Nucleus accumbens (tissue), 56 donors: ENCODE results near the gene MAPK13.

ENCODE experiments used
- DNase-seq, 56 donors: peaks; one replicate each; lab custom pipeline; 2025; lab: John Stamatoyannopoulos, UW

MAPK13 gene

DNA sequence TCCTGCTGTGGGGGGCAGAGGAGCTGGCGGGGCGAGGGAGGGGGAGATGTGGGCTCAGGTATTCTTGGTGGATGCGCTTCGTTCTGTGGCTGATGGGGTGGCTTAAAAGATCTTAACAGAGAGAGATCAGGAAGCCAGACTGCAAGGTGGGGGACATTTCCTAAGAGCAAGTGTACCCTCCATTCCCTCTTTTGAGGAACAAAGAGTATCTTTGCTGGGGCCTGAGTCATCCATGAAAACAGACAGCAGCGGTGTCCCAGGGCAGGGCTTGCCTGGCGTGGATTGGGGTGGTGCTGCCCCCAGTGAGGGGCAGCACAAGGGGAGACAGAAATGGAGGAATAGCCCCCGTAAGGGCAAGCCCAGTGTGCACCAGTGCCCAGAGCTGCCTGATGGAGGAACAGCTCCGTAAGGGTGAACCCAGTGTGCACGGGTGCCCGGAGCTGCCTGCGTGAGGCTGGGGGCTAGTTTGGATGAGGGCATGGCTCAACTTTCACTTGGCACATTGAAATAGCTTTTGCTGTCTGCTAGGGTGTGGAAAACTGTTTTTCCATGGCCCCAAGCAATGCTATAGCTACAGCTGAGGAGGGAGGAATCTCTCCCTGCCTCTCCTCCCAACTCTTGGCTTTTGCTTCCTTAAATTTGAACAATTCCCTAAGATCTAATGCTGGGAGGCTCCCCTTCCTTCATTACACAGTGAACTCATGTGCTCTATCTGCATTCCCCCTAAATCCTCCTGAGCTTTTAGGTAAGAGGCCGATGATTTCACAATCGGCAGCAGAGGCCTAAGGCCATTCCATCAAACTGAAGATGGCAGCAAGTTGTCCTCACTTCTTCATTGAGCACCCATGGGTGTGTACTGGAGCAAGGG, 12.9 kb downstream of the MAPK13 start:
- DNase-seq, result no peak

DNA sequence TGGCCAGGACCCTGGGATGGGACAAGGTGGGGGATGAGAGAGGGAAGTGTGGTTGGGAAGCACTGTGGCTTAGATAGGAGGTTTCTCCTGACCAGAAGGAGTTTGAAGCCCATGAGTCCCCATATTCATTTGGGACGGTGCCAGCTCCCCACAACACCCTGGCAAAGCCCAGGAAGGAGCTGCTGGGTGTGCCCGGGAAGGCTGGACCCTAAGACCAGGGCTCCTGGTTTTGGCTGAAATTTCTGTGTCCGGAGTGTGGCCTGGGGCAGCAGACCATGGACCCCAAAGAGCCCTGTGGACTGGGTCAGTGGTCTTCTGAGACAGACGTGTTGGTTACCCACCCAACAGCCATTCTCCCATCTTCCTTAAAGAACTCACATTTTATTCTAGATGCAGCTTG, 15.2 kb downstream of the MAPK13 start:
- no peak for DNase-seq

DNA sequence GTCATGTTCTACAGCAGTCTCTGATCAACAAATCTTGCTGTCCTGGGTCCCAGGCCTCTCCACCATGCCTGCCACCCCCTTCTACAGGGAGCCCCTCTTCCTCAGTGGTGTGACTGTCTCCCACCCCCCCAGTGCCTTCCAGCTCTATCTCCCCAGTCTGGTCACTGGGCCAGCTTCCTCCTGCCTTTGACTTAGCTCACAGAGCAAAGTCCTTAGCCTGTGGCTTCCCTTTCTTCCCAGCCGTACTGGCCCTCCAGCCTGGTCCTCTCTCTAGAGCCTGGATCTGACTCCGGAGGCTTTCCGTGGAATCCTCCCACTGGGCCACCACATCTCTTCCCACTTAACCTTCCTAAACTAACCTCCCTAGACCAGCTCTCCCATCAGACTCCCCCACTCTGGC, 17.0 kb downstream of the MAPK13 start:
- DNase-seq, result no peak

DNA sequence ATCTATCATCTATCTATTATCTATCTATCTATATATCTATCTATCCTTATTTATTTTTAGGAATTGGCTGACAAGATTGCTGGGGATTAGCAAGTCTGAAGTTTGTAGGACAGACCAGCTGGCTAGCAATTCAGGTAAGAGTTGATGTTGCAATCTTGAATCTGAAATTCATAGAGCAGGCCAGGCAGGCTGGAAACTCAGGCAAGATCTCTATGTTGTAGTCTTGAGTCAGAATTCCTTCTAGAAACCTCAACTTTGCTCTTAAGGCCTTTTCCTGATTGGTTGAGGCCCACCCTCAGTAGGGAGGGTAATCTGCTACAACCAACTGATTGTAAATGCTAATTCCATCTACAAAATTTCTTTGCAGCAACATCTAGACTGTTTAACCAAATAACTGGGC, 19.2 kb downstream of the MAPK13 start:
- no peak for DNase-seq

DNA sequence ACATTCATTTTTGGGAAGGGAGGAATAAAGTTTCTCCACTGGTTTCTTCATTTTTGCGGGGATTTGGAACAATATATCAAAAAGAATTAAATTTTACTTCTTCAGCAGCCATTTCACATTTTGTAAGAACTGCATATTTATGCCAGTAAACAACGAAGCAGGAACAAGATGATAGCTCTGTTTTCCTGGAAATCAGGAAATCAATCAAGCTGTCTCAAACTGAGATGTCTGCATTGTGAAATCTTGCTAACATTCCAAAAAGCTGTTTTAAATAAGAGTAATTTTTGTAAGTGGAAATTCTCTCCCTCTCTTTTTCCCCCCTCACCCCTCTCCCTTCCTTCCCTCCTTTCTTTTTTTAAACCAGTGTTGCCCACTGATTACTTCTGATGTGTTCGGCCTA, 20.0 kb downstream of the MAPK13 start:
- DNase-seq, result no peak

GRCh38 chr6:36154286-36154685, 24.0 kb downstream of the MAPK13 start:
- DNase-seq, result no peak

DNA sequence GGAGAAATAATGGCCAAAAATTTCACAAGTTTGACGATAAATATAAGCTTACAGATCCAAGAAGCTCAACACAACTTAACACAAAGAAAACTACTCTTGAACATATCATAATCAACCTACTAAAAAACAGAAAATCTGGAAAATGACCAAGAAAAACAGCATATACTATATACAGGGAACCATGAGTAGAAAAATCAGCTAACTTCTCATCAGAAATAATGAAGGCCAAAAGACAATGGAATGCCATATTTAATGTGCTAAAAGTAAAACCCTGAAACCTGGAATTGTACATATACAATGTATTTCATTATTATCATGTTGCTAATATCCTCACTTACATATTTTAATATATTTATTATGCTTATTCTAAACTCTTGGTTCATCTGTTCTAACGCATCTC, 25.3 kb downstream of the MAPK13 start:
- DNase-seq, result no peak

GRCh38 chr6:36160147-36160760, 29.9 kb downstream of the MAPK13 start:
- DNase-seq, result no peak

- no peak for DNase-seq
Measured at GRCh38 chr6:36169023-36170007, 39.0 kb downstream of the MAPK13 start.

DNA sequence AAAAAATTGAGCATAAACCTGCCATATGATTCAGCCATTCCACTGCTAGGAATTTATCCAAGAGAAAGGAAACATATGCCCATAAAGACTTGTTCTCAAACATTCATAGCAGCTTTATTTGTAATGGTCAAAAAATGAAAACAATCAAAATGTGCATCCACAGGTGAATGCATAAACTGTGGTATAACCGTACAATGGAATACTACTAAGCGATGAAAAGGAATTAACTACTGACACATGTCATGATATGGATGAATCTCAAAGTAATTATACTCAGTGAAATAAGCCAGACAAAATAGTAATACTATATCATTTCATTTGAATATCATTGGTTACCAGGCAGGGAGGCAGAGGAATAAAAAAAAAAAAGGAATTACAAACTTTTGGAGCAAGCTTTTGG, 40.4 kb downstream of the MAPK13 start:
- DNase-seq, result no peak

- DNase-seq, result no peak
Measured at GRCh38 chr6:36171573-36171972, 41.3 kb downstream of the MAPK13 start.

DNA sequence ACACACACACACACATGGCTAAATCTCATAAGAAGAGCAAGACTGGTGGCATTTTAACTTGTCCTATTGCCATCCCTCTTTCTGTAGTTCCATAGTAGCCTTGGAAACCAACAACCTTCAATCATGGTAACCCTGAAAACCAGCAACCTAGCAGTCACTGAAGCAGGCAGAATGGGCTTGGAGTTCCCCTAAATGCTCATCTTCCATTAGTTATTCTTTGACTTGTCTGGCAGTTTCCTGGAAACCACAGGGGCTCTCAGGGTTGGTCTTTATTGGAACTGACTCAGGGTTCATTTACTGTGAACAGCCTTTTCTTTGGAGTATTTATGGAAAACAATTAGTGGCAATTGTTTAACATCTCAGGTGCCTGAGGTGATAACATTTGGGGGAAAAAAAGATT, 46.9 kb downstream of the MAPK13 start:
- DNase-seq, result no peak

DNA sequence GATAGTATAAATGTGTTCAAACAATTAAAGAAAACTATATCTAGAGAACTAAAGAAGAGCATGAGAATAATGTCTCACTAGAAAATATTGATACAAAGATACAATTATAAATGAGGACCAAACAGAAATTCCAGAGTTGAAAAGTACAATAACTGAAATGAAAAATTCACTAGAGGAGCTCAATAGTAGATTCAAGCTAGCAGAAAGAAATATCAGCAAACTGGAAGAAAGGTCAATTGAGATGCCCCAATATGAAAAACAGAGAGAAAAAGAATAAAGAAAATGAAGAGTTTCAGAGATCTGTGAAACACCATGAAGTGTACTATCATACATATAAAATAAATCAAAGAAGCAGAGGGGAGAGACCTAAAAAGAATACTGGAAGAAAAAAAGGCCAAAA, 48.2 kb downstream of the MAPK13 start:
- no peak for DNase-seq

GRCh38 chr6:36180126-36180525, 49.8 kb downstream of the MAPK13 start:
- no peak for DNase-seq

- DNase-seq, result no peak
Measured at GRCh38 chr6:36184311-36184710, 54.0 kb downstream of the MAPK13 start.

DNA sequence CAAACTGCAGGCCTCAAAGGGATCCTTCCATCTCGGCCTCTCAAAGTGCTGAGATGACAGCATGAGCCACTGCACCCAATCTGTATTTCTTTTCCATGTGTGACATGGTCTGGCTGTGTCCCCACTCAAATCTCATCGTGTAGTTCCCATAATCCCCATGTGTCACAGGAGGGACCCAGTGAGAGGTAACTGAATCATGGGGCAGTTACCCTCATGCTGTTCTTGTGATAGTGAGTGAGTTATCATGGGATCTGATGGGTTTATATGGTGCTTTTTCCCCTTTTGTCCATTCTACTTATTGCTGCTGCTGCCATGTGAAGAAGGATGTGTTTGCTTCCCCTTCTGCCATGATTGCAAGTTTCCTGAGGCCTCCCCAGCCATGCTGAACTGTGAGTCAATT, 55.9 kb downstream of the MAPK13 start:
- DNase-seq, result no peak

- DNase-seq, result no peak
Measured at GRCh38 chr6:36187446-36187845, 57.1 kb downstream of the MAPK13 start.
